H4 (cell line): ENCODE results near the gene PSTPIP2. TPM values are rescaled to one million over a fixed set of nuclear protein-coding genes. Genes with fewer than 3 reads are reported as not detected.
"Not testable (repeated sequence)": the region's sequence is repeated elsewhere in the genome, so short reads cannot be mapped to it uniquely, and the experiment has no call there.

Experiments
- DNase-seq: peaks from one replicate; pipeline ENCODE4 v3.0.0-alpha.2; 2015; ENCODE audit warnings: low spot score
- total RNA-seq: library from RNA; depleted of rRNA; stranded (reverse); fragments of >200 nt; shearing (Covaris generic); gene quantifications from 2 replicates; pipeline ENCODE4 v1.2.3, GENCODE V29; 2014; rRNA removed

The PSTPIP2 gene, protein sequence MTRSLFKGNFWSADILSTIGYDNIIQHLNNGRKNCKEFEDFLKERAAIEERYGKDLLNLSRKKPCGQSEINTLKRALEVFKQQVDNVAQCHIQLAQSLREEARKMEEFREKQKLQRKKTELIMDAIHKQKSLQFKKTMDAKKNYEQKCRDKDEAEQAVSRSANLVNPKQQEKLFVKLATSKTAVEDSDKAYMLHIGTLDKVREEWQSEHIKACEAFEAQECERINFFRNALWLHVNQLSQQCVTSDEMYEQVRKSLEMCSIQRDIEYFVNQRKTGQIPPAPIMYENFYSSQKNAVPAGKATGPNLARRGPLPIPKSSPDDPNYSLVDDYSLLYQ
- 0.08 TPM in 1 of 2 replicates, not detected in the other for total RNA-seq

- no peak for DNase-seq
These were observed at the start of gene PSTPIP2 for GRCh38 chr18:46071653-46072375. Gene PSTPIP2, minus strand, starts transcription at chr18:46072260. Its CDS starts 72 bp downstream, at chr18:46072188.

GRCh38 chr18:46113751-46114150 lies 41.7 kb upstream of the PSTPIP2 start:
- no peak for DNase-seq

DNA sequence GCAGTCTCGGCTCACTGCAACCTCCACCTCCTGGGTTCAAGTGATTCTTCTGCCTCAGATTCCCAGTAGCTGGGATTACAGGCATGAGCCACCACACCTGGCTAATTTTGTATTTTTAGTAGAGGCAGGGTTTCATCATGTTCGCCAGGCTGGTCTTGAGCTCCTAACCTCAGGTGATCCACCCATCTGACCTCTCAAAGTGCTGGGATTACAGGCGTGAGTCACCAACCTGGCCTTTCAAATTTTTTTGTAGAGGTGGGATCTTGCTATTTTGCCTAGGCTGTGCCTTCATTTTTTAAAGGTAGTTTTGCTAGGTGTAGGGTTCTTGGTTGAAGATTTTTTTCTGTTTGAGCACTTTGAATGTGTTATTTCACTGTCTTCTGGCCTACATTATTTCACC lies 38.3 kb upstream of the PSTPIP2 start:
- DNase-seq, result no peak

- no peak for DNase-seq
These were observed 37.3 kb upstream of the PSTPIP2 start for GRCh38 chr18:46109386-46109785.

DNA sequence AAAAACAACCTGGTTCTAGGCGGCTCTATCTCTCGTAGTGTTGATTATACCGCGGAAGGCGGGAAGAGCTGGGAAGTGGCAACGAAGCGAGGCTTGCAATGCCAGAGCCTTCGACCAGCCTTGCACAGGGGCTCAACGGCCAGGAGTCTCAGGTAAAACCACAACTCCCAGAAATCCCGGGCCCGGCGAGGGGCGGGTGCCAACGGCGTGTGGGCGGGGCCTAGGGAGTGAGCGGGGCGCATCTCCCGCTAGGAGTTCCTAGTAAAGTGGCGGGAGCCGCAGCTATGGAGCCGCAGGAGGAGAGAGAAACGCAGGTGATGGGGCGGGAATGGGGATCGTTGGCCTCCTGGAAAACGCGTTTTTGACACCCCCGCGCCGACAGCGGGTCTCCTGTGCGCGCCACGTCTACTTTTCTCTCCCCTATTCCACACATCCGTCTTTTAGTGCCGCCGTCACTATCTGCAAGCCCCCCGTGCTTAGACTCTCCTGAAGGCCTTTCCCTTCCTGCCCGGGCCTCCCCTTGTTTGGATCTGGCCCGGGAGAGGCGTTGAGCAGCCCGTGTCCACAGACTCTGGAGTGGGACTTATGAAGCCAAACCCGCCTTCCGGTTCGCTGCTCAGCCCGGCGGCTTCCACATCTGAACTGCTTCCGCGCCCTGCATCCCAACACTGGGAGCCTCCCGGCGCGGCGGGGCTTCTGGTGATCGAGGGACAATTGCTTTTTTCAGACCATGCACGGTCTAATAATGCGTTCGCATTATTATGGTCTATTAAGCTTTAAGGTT lies 32.3 kb upstream of the PSTPIP2 start, which contains the start of gene HAUS1:
TSS of gene HAUS1 (plus strand) at position 258 of the 784 bp plus-strand sequence. CDS start at position 285, 27 bp downstream.
- peak; percentile 74 for DNase-seq

GRCh38 chr18:46099463-46099862 lies 27.4 kb upstream of the PSTPIP2 start:
- DNase-seq, result no peak

- DNase-seq, result no peak
These were observed 26.5 kb upstream of the PSTPIP2 start for GRCh38 chr18:46098616-46098933.

- peak; percentile 77 for DNase-seq
These were observed 25.9 kb upstream of the PSTPIP2 start, which contains the start of gene ATP5F1A for GRCh38 chr18:46097801-46098615. Gene ATP5F1A, minus strand, starts transcription at chr18:46098296. Its CDS starts 65 bp downstream, at chr18:46098231.

DNA sequence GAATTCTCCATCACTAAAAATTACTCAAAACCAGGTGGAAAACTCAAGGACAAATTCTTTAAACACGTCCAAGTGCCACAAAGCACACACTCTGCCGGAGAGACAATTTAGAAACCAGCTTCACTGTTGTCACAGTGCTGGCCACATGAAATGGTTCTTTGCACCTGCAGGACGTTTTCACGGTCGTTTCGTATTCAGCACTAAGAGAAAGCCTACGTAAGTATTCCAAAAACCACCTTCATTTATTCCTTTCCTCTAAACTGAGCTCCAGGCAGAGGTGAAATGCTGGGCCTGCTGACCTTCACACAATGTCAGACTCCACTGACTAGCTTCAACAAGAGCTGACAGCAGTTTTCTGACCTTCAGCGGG lies 25.4 kb upstream of the PSTPIP2 start:
- no peak for DNase-seq

- no peak for DNase-seq
These were observed 24.7 kb upstream of the PSTPIP2 start for GRCh38 chr18:46096651-46097300.

DNA sequence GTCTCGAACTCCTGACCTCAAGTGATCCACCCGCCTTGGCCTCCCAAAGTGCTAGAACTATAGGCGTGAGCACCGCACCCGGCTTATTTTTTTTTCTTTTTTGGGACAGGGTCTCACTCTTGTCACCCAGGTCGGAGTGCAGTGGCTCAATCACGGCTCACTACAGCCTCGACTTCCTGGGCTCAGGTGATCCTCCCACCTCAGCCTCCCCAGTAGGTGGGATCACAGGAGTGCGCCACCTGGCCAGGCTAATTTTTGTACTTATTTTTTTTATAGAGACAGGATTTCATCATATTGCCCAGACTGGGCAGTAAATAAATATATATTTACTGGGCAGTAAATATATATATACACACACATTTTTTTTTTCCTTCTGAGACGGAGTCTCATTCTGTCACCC lies 23.5 kb upstream of the PSTPIP2 start:
- DNase-seq, result no peak

DNA sequence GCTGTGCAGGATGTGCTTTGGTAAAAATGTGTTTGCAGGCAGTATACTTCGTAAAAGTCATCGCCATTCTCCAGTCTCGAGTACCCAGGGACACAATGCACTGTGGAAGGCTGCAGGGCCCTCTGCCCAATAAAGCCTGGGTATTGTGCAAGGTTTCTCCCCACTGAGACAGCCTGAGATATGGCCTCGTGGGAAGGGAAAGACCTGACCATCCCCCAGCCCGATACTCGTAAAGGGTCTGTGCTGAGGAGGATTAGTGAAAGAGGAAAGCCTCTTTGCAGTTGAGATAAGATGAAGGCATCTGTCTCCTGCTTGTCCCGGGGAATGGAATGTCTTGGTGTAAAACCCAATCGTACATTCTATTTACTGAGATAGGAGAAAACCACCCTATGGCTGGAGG lies 16.4 kb upstream of the PSTPIP2 start:
- DNase-seq, result not testable (repeated sequence)

DNA sequence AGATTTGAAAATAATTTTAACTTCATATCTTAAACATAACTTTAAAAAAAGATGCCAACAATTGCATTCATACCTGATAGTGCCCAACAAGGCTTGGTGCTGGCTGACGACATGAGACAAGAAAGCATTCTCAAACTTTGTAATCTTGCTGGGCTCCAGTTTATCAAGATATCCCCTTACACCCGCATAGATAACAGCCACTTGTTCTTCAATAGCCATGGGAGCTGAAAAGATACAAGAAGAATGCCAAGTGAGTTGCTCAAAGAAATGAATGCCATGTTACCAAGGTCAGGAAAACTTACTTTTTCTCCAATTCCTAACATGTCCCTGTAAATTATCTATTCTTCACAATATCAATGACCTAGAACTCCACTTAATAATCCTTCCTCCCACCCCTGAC lies 12.4 kb upstream of the PSTPIP2 start:
- DNase-seq, result no peak

- DNase-seq, result no peak
These were observed 8.1 kb upstream of the PSTPIP2 start for GRCh38 chr18:46080156-46080555.

- DNase-seq, result no peak
These were observed 7.3 kb upstream of the PSTPIP2 start for GRCh38 chr18:46079336-46079735.

DNA sequence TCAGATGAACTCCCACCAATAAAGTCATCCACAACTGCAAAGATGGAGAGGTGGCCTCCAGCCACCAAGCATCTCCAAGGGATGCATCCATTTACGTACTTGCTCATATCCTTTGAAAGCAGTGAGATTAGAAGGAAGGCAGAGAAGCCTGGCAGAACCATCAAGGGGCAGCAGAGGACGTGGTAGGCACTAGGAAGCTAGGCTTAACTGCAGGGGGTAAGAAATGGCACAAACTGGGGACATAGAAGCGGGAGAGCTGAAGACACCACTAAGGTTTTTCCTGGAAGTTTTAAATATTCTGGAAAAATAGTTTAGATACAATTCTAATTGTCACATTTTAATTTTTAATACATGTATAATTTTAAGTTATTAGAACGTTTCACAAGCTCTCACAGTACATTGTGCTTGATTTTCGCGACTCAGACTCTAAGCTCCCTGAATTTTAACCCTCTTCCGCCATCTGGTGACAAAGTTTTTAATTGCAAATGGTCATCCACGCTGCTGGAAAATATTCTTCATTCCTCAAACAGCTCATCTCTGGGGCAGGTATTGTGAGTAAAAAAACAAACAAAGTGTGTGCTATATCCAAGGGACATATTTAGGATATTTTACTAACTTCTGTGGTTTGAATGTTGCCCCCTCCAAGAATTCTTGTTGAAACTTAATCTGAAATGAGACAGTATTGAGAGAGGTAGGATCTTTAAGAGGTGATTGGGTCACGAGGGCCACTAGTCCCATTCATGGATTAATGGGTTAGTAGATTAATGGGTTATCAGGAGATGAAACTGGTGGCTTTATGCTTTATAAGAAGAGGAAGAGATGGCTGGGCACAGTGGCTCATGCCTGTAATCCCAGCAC lies 1.6 kb upstream of the PSTPIP2 start:
- peak; percentile 38 for DNase-seq

- DNase-seq, result no peak
These were observed 899 bp upstream of the PSTPIP2 start for GRCh38 chr18:46072959-46073358.

DNA sequence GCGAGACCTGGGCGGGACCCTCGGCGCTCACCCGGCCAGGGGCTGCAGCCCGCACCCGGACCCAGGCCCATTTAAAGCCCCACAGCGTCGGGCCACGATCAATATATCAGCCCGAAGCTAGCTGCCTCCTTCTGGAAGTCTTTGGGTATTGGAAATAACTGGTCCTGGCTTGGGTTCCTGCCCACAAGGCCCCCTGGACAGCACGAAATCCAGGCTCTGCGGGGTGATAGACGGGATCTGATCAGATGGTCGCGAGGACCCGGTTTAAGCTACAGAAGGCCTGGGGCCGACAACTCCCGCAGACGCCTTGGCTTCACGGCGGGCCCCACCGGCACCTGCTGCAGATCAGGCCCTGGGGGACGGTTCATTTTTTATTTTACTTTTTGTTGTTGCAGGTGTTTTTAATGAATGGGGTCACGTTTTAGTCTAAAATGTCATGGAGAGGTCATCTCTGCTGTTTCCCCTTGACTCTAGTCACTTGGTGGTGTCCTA lies 362 bp upstream of the PSTPIP2 start:
- no peak for DNase-seq

DNA sequence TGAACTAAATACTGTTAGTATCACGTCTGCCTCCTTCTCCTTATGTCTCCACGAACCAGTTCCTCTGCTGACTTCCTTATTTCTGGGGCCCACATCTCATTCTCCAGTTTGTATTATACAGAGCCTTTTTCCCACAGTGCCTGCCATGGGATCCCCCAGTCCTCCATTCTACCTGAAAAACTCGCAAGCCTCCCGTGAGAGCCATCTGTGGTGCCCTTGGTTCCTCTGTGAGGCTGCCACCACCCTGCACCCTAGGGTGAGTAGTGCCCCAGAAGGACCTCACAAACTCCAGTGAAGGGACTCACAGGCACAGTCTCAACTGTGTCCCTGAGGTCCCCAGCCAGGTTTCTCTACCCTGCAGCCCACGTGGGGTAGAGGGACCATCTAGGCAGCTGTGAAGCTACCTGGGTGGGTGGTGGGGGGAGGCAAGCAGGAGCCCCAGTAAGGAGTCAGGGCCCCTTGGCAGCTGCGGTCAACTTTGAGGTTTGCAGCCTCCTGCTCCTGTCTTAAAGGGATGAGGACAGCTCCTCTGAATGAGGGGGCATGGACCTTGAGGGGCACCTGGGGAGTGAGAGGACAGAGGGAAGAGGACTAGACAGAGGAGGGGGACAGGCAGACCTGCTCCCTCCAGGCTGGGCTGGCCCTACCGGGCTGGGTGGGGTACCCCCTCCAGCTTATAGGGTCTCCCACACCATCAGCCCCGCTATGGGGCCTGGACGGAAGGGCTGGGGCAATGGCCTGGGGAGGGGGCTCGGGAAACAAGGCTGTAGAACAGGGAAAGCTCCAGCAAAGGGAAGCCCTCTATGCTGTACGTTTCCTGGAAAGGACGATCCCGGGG lies 1.0 kb downstream of the PSTPIP2 start:
- no peak for DNase-seq
